HepG2 (cell line): Measurements from ENCODE around the gene TMUB1. TPM values are rescaled to one million over a fixed set of nuclear protein-coding genes. Genes with fewer than 3 reads are reported as not detected.

Experiments
- ATAC-seq: fragments of 200-7000 bp; cut with Tn5 transposase; 3 replicates; pipeline ENCODE4 v1.9.1; 2020; ENCODE audit warnings: mild to moderate bottlenecking, moderate library complexity
- BruUV-seq: library from RNA; stranded (reverse); fragments of 400-500 nt; replicated peaks from 2 replicates; lab custom pipeline; 2021; lab: Mats Ljungman, UMichigan
- CTCF ChIA-PET: fragments of 300-600 bp; formaldehyde crosslinking; extraction: SDS; loops from one replicate; lab custom pipeline; 2021; ENCODE audit warnings: low total read pairs, inconsistent platforms, low intra/inter-chr PET ratio; lab: Yijun Ruan, JAX
- POLR2A ChIA-PET: fragments of 350-600 bp; sonication (Branson Sonifier 250); formaldehyde crosslinking; loops from one replicate; lab custom pipeline; 2020; ENCODE audit warnings: antibody characterized with exemption, inconsistent platforms; lab: Yijun Ruan, JAX
- DNase-seq: peaks from one replicate; pipeline ENCODE4 v3.0.0-alpha.2; 2015; ENCODE audit warnings: low spot score
- FAIRE-seq: peaks from 3 replicates; lab custom pipeline; 2011; peaks lifted over from hg19 to GRCh38; lab: Jason Lieb, UNC
- H2AFZ ChIP-seq: one replicate; pipeline ENCODE4 v1.6.1; 2011; ENCODE audit warnings: low read length, inconsistent platforms
- H3K27ac ChIP-seq: fragments of 300-600 bp; 3 replicates; pipeline ENCODE4 v1.8.0; 2011; ENCODE audit warnings: mixed run types, mild to moderate bottlenecking, mixed read lengths, low read length, inconsistent platforms; ENCODE audit not compliant: insufficient read depth; ENCODE audit errors: extremely low read length
- H3K27me3 ChIP-seq, 2 experiments: fragments of 200-600 bp in 1 of 2; 2 replicates in 1 of 2; 3 replicates in 1 of 2; pipeline versions ENCODE4 v1.6.0 to v1.8.0; 2011; ENCODE audit warnings: low read length in 2 of 2, mild to moderate bottlenecking in 2 of 2, moderate library complexity in 2 of 2, inconsistent platforms in 1 of 2; ENCODE audit not compliant: insufficient read depth in 2 of 2, control insufficient read depth in 1 of 2
- H3K36me3 ChIP-seq, 2 experiments: fragments of 200-600 bp in 1 of 2; replicated peaks in 1 of 2; 2 replicates in 1 of 2; 3 replicates in 1 of 2; pipeline versions ENCODE4 v1.5.1 to v1.8.0; 2011; ENCODE audit warnings: low read length in 2 of 2, inconsistent platforms in 1 of 2; ENCODE audit not compliant: insufficient read depth in 2 of 2, control insufficient read depth in 1 of 2
- H3K4me1 ChIP-seq: 2 replicates; pipeline ENCODE4 v1.5.1; 2012; ENCODE audit warnings: low read length, inconsistent platforms; ENCODE audit not compliant: insufficient read depth
- H3K4me2 ChIP-seq: 2 replicates; pipeline ENCODE4 v1.6.0; 2011; ENCODE audit warnings: low read depth, low read length, inconsistent platforms
- H3K4me3 ChIP-seq, 3 experiments: fragments of 200-600 bp in 1 of 3; sonication (generic), shearing (Covaris generic) in 1 of 3; replicated peaks in 1 of 3; 2 replicates each; pipeline ENCODE4 v1.5.1; 2011 to 2016; ENCODE audit warnings: low read length in 3 of 3, inconsistent platforms in 2 of 3, low read depth in 2 of 3, mild to moderate bottlenecking in 2 of 3, control low read depth in 1 of 3, mixed read lengths in 1 of 3; ENCODE audit not compliant: insufficient read depth in 1 of 3
- H3K79me2 ChIP-seq: one replicate; pipeline ENCODE4 v1.6.1; 2011; ENCODE audit warnings: low read length, inconsistent platforms; ENCODE audit not compliant: insufficient read depth
- H3K9ac ChIP-seq: 2 replicates; pipeline ENCODE4 v1.6.0; 2011; ENCODE audit warnings: mild to moderate bottlenecking, low read depth, low read length, inconsistent platforms; ENCODE audit not compliant: insufficient read depth
- H3K9me3 ChIP-seq: 2 replicates; pipeline ENCODE4 v1.5.1; 2012; ENCODE audit warnings: mild to moderate bottlenecking, low read length
- H4K20me1 ChIP-seq: 2 replicates; pipeline ENCODE4 v1.6.0; 2011; ENCODE audit warnings: inconsistent platforms, mild to moderate bottlenecking, low read length, moderate library complexity; ENCODE audit not compliant: insufficient read depth
- ATM ChIP-seq: fragments of 450-650 bp; IDR thresholded peaks from 2 replicates; pipeline ENCODE4 v1.7.1; 2017; ENCODE audit warnings: mild to moderate bottlenecking, borderline replicate concordance
- FOXP4 ChIP-seq: sonication (generic); formaldehyde crosslinking; IDR thresholded peaks from 2 replicates; pipeline ENCODE4 v1.4.0; 2020; ENCODE audit warnings: missing genetic modification reagents
- KDM6A ChIP-seq: IDR thresholded peaks from 2 replicates; pipeline ENCODE4 v1.6.1; 2016; ENCODE audit warnings: low read depth
- KLF9 ChIP-seq: IDR thresholded peaks from 2 replicates; pipeline ENCODE4 v1.6.1; 2016; ENCODE audit warnings: low read depth
- NR2F6 ChIP-seq, 2 experiments: IDR thresholded peaks; 2 replicates each; pipeline ENCODE4 v1.6.1; 2016; ENCODE audit warnings: antibody characterized with exemption in 1 of 2, mild to moderate bottlenecking in 1 of 2
- PATZ1 ChIP-seq: sonication (generic); formaldehyde crosslinking; IDR thresholded peaks from 2 replicates; pipeline ENCODE4 v1.4.0; 2020; ENCODE audit warnings: missing genetic modification reagents
- SNAPC5 ChIP-seq: sonication (generic); formaldehyde crosslinking; IDR thresholded peaks from 2 replicates; pipeline ENCODE4 v1.8.1; 2023; ENCODE audit warnings: mild to moderate bottlenecking, missing genetic modification reagents, borderline replicate concordance
- SSRP1 ChIP-seq: IDR thresholded peaks from 2 replicates; pipeline ENCODE4 v1.6.1; 2016; ENCODE audit warnings: control low read depth
- TBX3 ChIP-seq: fragments of 450-650 bp; IDR thresholded peaks from 2 replicates; pipeline ENCODE4 v1.6.1; 2017; ENCODE audit warnings: antibody characterized with exemption, mild to moderate bottlenecking, inconsistent platforms, borderline replicate concordance
- ZBTB7A ChIP-seq: sonication (generic); formaldehyde crosslinking; IDR thresholded peaks from 2 replicates; pipeline ENCODE4 v1.8.0; 2022; ENCODE audit warnings: mild to moderate bottlenecking, missing genetic modification reagents
- ZFP36L1 ChIP-seq: sonication (generic); formaldehyde crosslinking; IDR thresholded peaks from 2 replicates; pipeline ENCODE4 v1.8.0; 2022; ENCODE audit warnings: mild to moderate bottlenecking, missing genetic modification reagents, moderate library complexity
- ZMAT3 ChIP-seq: sonication (generic); formaldehyde crosslinking; conservative IDR thresholded peaks from 2 replicates; pipeline ENCODE4 v1.7.0; 2021; ENCODE audit warnings: missing genetic modification reagents
- ZNF160 ChIP-seq: sonication (generic); formaldehyde crosslinking; IDR thresholded peaks from 2 replicates; pipeline ENCODE4 v1.8.0; 2022; ENCODE audit warnings: mild to moderate bottlenecking, inconsistent platforms, missing genetic modification reagents
- ZNF235 ChIP-seq: sonication (generic); formaldehyde crosslinking; IDR thresholded peaks from 2 replicates; pipeline ENCODE4 v1.8.1; 2023; ENCODE audit warnings: mild to moderate bottlenecking, missing genetic modification reagents, borderline replicate concordance
- ZNF567 ChIP-seq: sonication (generic); formaldehyde crosslinking; IDR thresholded peaks from 2 replicates; pipeline ENCODE4 v1.8.1; 2023; ENCODE audit warnings: mild to moderate bottlenecking, missing genetic modification reagents, borderline replicate concordance
- WGBS: methylation state at CpG from one replicate; pipeline ENCODE4 v1.1.6; 2017; ENCODE audit warnings: low lambda C conversion rate; 5-methylcytosine and 5-hydroxymethylcytosine counted together
- in situ Hi-C: cut with HindIII; loops from 2 replicates; pipeline ENCODE4 v1.10.0; 2017; ENCODE audit warnings: low pct_unique_long_range_greater_than_20kb; ENCODE audit not compliant: extremely low pct_ligation_motif_present
- intact Hi-C: fragments of 100-400 bp; cut with micrococcal nuclease; formaldehyde crosslinking; loops from one replicate; pipeline ENCODE4 v1.10.0; 2022; ENCODE audit not compliant: unreplicated experiment
- polyA plus RNA-seq, 8 experiments: library from polyadenylated mRNA; depleted of rRNA in 3 of 8; stranded (reverse) in 7 of 8; unstranded in 1 of 8; fragments of >200 nt; fragmentation: Illumina TruSeq in 4 of 8; extraction: Trizol in 4 of 8; gene quantifications; 2 replicates each; pipeline versions ENCODE4 v1.2.1 to v1.2.3, GENCODE V29; 2011 to 2016; ENCODE audit warnings: low read depth in 4 of 8, missing spikeins in 1 of 8, mixed read lengths in 1 of 8; ENCODE audit not compliant: insufficient read depth in 1 of 8
- total RNA-seq, 5 experiments: library from RNA; depleted of rRNA; stranded (reverse); fragments of >200 nt; fragmentation: Illumina TruSeq; extraction: Trizol; gene quantifications; 2 replicates each; pipeline ENCODE4 v1.2.3, GENCODE V29; 2016; ENCODE audit warnings: low read depth in 1 of 5
- TF ChIP-seq, protein P1 (sequence below): sonication (generic); formaldehyde crosslinking; IDR thresholded peaks from 2 replicates; pipeline ENCODE4 v1.4.0; 2020; ENCODE audit warnings: mild to moderate bottlenecking, missing genetic modification reagents
- TF ChIP-seq, protein P2 (sequence below): sonication (generic); formaldehyde crosslinking; conservative IDR thresholded peaks from 2 replicates; pipeline ENCODE4 v1.8.0; 2022; ENCODE audit warnings: low read depth, missing genetic modification reagents

TMUB1 gene
- total and polyA plus RNA-seq, 2 of the 13 experiments (the other 11 are each of a cell fraction or from before 2014, with no cell fraction given) = 44.8 to 51.6 TPM

DNA sequence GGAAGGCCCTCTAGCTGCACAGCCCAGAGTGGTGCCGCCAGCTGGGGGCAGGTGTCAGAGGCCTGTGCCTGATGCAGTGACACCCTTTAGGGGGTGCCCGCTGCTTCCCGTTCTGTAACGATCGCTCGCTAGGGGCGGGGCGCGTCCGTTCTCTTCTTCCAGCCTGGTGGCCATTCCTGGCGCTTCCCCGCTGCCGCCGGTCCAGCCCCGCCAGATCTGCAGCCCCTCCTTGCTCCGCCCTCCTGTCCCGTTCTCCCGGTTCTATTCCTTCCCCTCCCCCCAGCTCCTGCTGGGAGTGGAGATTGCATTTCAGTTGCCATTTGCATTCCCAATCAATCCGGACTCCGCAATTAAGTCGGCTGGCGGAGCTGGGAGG, 42.2 kb upstream of the TMUB1 start (continued):
- TF ChIP-seq FOXP4 (CRISPR knock-in tag) (no peak), ZNF567 (CRISPR knock-in tag) (no peak)

GRCh38 chr7:151124899-151125399, 41.7 kb upstream of the TMUB1 start:
- Histone ChIP-seq H3K4me2 (no peak overlapping the region), H3K4me1 (no peaks in the 10 kb centered on the region), H3K36me3 (peaks cover 18 to 50% of the 10 kb centered on the region in 2 experiments), H3K9ac (no peak overlapping the region), H4K20me1 (peaks cover 6% of the 10 kb centered on the region; the same call in 1 of the 2 replicates), H3K79me2 (no peaks in the 10 kb centered on the region), H2AFZ (no peak overlapping the region), H3K9me3 (no peaks in the 10 kb centered on the region), H3K4me3 (no peak overlapping the region), H3K27me3 (no peaks in the 10 kb centered on the region), H3K27ac (no peak overlapping the region)
- no TSS peak for BruUV-seq
- ChIA-PET CTCF (interaction anchor here (3.1 kb wide), 1 partner anchor 47 kb away, joined by 67 read pairs; no protein-coding TSS in a partner anchor), POLR2A (no interaction called here)
- FAIRE-seq = no peak
- in situ Hi-C loops (loop anchor here (10.0 kb wide), 1 partner anchor 180 kb away; no protein-coding TSS in a partner anchor), intact Hi-C loops (no loop called here)
- ATAC-seq = no peak
- 85% methylated on average over 9 of the region's 14 CpGs for WGBS
- no peak for DNase-seq
- TF ChIP-seq, protein P1, sequence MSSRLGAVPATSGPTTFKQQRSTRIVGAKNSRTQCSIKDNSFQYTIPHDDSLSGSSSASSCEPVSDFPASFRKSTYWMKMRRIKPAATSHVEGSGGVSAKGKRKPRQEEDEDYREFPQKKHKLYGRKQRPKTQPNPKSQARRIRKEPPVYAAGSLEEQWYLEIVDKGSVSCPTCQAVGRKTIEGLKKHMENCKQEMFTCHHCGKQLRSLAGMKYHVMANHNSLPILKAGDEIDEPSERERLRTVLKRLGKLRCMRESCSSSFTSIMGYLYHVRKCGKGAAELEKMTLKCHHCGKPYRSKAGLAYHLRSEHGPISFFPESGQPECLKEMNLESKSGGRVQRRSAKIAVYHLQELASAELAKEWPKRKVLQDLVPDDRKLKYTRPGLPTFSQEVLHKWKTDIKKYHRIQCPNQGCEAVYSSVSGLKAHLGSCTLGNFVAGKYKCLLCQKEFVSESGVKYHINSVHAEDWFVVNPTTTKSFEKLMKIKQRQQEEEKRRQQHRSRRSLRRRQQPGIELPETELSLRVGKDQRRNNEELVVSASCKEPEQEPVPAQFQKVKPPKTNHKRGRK (CRISPR knock-in tag) = no peak
- TF ChIP-seq ZBTB7A = no peak
- TF ChIP-seq ATM = no peak
- TF ChIP-seq KLF9 (CRISPR knock-in tag) = no peak
- TF ChIP-seq ZNF160 (CRISPR knock-in tag) = no peak
- no peak for TF ChIP-seq SSRP1 (CRISPR knock-in tag)
- TF ChIP-seq PATZ1 = no peak
- no peak for TF ChIP-seq NR2F6 (IDR thresholded peaks at IDR 0.05)
- TF ChIP-seq NR2F6 (CRISPR knock-in tag; IDR thresholded peaks at IDR 0.05) = no peak
- TF ChIP-seq SNAPC5 (CRISPR knock-in tag) = no peak
- TF ChIP-seq ZMAT3 (CRISPR knock-in tag) = no peak
- TF ChIP-seq ZNF235 = no peak
- TF ChIP-seq ZFP36L1 (CRISPR knock-in tag) = no peak
- no peak for TF ChIP-seq TBX3
- TF ChIP-seq KDM6A = no peak
- TF ChIP-seq, protein P2, sequence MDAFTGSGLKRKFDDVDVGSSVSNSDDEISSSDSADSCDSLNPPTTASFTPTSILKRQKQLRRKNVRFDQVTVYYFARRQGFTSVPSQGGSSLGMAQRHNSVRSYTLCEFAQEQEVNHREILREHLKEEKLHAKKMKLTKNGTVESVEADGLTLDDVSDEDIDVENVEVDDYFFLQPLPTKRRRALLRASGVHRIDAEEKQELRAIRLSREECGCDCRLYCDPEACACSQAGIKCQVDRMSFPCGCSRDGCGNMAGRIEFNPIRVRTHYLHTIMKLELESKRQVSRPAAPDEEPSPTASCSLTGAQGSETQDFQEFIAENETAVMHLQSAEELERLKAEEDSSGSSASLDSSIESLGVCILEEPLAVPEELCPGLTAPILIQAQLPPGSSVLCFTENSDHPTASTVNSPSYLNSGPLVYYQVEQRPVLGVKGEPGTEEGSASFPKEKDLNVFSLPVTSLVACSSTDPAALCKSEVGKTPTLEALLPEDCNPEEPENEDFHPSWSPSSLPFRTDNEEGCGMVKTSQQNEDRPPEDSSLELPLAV (CRISPR knock-in tag) = no peak
